ELR (cell line): ENCODE results near the gene LRRC3.

ENCODE experiments used
- DNase-seq: peaks from one replicate; pipeline ENCODE4 v3.0.0-alpha.2; 2015; ENCODE audit warnings: low read depth

Gene LRRC3

DNA sequence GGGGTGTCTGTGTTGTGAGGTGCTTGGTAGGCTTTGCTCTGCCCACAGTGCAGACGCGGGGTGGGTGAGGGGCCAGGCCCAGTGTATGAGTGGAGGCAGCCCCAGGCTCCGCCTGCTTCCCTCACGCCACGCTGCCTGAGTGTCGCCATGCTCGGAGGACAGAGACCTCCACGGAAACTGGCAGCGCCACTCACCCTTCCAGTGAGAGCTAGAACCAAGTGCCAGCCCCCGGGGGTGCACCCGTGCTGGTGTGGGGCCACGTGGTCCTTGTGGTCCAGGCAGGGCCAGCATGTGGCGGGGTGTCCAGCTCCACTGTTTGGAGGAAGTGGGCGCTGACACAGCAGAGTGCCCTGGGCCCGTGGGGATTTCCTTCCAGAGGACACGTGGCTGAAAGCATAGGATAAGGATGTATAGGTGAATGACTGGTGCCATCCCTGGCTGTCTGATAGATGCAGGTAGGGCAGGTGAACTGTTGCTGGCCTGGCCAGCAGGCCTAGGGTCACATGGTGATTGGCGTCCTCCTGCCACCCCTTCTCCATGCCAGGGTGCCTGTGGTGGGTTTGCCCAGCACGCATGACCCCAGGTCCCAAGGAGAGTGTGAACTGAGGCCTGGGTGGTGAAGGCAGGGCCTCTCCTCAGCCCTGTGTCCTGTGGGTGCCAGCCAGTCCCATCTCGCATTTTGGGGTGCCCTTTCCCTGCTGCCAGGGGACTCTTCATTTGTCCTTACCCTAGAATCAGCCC, 3.8 kb downstream of the LRRC3 start:
- no peak for DNase-seq

DNA sequence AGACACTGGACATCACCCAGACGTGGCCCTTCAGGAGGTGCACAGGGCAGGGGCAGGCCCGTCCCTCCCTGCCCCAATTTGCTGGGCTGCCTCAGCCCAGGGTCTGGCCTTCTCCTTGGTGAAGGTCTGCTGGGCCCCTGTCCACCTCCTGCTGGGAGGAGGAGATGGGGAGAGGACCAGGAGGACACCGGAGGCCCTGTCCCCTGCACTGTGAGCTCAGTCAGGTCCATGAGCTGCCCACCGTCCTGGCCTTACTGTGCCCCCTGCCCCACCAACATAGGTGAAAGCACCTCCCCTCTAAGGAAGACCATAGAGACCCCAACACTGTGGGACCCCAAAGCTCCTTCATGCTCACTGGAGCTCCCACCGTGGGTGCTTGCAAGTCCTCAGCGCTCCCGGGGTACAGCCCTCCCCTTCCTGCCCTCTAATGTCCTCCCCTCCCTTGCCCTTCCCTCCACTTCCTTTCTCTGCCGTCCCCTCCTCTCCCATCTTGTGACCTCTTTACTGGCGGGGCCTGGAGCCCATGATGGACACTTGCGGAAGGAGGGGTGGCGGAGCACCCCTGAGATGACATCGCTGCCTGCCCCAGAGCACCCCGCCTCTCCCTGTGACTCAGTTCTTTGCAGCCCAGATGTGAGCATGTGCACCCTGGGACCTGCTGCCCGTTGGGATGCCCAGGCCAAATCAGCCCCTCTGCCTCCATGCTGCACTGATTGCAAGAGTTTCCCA, 4.6 kb downstream of the LRRC3 start:
- no peak for DNase-seq

DNA sequence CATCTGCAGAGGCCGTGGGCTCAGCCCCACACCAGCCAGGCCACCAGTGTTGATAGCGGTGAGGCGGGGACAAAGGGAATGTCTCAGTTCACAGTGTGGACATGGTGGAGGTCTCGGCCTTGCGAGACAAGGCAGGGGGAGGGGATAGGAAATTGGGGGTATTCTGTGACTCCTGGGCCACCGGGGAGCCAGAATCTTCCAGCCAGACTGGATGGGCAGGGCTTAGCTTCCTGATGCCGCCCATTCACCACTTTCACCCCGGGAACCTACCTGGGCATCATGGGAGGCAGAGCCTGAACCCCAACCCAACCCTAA, 5.1 kb downstream of the LRRC3 start:
- no peak for DNase-seq

DNA sequence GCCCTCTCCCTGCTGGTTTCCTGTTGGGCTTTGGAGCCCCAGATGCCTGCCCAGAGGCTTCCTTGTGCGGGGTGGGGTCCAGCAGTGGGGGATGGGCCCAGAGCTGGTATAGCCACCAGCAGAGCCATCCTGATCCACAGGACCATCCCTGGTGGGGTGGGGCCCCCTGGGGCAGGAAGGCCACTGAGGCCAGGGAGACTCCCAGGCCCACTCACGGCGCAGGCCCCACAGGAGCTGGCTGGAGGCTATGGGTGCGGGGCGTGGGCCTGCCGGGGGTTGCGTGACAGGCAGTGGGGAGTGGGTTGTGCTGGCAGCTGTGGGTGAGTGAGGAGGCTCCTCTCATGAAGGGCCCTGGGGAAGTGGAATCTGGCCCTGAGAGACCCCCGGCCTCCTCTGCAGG, 5.7 kb downstream of the LRRC3 start:
- no peak for DNase-seq

DNA sequence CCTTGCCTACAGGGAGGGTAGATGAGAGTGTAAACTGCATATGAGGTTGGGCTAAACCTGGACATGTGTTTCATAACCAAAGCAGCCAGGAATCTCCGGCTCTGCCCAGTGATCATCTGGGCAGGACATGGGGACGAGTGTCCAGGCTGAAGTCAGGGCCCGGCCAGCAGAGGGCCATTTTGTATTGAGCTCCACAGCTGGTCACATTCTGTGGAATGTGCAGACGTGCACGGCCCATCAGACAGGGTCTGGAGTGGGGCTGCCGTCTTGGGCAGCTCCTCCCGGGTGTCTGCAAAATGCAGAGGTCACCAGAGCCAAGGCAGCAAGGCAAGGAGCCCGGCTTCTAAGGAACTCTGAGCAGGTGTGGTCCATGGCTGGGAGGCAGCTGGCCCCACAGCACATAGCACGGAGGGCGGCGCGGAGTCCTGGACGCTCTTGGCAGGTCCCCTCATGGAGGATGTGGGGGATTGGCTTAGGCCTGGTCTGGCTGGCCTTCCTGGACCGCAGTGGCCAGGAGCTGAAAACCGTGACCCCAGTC, 6.2 kb downstream of the LRRC3 start:
- no peak for DNase-seq

DNA sequence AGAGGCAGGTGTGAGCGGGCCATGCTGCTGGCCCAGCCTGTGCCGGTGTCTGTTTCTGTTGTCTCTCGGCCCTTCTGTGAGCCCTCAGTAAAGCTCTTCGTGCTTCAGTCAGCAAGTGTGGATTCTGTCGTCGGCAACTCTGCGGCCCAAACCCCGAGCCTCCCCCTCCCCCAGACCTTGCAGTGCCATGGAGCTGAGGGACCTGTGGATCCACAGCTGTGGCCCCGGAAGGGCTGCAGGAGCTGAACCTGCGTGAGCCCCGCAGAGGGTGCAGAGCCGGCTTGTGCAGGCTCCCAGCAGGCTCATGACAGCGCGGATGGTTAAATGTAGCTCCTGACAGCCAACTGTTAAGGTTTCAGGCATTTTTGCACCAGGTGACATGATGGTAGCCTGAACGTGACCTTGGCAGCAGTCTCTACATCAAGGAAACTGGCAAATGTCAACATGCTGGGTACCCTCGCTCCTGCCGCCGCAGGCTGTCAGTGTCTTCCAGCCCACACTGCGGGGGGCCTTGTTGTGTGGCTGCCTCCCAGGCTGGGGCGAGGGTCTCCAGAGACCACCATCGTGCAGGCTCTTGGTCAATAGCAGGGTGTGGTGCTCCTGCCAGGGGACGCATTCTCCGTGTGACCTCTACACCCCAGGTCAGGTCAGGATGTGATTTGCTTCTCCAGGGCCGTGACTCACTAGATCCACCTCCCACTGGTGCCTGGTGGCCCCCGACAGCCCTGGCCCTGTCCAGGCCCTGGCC, 7.0 kb downstream of the LRRC3 start:
- no peak for DNase-seq

DNA sequence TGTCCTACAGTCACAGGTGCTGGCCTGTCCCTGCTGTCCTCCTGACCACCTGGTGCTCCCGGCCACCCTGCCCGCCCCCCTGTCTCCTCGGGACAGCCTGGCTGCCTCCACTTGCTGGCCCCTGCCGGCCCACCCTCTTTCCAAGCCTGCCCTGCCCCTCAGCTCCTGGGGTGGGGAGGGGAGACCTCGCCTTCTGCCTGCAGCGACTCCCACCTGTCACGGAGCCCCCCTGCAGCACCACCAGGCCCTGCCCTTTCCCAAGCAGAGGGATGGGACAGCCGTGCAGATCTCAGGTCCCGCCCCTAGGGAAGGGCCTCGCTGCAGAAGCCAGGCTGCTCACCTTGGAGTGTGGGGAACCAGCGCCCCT, 7.5 kb downstream of the LRRC3 start:
- DNase-seq, result no peak

DNA sequence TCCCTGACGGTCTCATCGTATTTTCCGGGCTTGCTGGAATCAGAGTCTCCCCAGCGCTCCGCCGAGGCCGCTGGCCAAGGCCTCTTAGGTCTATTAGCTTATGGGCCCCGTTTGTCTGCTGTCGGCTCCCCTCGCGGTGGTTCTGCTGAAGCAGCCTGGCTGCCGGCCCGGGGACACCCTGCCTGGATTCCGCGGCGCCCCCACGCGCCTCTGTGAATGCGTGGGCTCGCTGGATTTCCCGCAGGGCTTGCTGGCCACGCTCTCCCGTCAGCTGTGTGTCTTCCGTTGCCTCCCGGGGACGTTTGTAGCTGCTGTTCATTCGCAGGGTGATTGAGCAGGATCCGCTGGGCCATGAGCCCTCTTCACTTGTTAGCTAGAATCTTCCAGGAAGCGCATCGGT, 8.4 kb downstream of the LRRC3 start:
- no peak for DNase-seq

DNA sequence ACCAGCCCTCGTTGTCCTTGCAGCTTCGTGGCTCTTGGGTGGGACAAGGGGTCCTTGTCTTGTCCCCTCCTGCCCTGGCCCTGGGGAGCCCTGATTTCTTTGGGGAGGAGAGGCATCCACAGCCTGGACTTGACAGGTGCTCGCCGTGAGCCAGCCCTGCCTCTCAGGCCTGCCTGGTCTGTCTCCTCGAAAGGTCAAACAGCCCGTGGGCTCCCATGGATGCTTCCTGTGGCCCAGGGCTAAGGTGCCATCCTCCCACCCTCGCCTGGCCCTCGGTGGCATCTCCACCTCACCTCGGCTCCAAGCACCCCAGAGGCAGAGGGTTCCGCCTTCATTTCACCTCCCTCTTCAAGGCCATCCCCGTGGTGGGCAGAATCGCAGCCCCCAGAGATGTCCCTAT, 9.0 kb downstream of the LRRC3 start:
- DNase-seq, result no peak

DNA sequence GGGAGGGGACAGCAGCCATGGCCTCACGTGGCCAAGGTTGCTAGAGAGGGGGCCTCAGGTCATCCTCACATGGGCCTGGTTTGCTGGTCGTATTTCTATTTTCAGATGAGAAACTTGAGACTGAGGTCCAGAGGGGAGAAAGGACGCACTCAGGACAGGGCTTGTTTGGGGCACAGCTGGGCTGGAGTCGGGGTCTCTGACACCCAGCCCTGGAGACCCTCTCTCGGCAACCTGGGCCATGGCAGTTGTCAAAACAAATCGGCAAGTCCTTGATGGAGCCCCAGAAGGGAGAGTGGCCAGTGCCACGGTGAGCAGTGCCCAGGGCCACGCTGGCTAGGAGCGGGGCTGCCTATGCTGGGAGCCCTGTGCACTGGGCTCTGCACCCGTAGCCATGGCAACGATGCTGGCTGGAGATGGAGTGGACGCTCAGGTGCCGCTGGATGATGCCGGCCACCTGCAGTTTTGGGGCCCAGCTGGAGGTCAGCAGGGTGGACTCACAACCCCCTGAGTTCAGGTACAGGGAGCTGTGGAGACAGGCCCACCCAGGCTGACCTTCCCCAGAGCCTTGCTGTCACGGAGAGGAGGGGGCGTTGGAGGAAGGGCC, 11.1 kb downstream of the LRRC3 start:
- DNase-seq, result no peak

DNA sequence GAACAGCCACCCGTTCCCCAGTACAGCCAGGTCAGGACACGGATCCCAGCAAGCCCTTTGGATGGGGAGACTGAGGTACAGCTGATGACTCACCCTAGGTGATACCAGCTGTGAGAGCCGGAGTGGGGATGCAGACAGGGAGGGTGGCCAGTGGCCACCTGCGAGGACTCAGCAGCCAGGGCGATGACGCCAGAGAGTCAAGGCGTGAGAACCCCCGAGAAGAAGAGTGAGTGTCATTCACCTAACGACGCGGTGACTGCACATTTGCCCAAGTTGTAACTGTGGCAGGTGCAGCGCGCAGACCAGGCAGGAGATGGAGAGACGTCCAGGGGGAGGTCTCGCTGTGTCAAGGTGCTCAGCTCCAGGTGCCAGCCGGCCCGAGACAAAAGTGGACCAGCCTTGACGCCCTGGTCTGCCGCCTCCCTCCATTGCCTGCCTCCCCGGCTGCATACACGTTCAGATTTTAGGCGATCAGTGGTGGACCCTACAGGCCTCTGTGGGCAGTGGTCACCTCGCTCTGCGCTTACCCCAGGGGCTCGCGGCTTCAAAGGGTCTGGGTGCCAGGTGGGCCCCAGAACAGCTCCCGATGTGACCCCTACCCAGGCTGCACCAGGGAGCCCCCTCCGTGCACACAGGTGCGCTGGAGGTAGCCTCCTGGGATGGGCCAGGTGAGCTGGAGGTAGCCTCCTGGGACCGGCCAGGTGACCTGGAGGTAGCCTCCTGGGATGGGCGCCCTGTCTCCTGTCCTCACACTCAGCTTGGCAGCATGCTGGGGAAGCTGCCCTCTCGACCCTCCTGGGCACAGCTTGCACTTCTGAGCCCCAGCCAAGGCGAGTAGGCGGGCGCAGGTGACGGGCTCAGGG, 11.9 kb downstream of the LRRC3 start:
- DNase-seq, result no peak

DNA sequence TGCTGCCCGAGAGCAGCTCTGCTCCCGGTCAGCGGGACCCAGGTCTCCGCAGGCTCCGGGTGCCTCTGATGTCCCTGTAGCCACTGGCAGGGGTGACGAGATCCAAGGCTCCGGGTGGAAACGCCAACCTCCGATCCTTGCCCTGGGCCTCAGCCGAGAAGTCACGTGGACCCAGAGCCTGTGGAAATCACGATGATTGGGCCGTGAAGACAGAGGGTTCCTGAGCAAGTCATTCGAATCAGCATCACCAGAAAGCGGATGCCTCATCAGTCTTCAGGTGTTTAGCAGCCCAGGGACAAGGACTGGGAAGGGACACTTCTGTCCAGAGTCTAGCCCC, 12.5 kb downstream of the LRRC3 start:
- DNase-seq, result no peak

DNA sequence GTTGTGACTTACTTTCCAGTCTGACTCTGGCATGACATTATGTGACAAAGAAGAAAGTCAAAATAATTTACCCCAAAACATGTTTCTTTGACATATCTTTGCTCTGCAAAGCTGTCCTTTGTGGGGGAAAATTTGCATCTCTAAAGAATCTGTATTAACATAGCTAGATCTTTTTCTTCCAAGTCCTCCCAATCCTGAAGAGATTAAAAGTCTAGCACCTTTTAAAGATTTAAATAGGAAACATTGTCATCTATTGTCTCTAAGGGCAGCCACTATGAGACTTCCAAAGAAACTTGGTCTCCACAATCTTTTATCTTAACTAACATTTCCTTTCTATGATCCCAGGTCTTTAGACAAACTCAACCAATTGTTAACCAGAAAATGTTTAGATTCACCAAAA, 16.0 kb downstream of the LRRC3 start:
- DNase-seq, result no peak

DNA sequence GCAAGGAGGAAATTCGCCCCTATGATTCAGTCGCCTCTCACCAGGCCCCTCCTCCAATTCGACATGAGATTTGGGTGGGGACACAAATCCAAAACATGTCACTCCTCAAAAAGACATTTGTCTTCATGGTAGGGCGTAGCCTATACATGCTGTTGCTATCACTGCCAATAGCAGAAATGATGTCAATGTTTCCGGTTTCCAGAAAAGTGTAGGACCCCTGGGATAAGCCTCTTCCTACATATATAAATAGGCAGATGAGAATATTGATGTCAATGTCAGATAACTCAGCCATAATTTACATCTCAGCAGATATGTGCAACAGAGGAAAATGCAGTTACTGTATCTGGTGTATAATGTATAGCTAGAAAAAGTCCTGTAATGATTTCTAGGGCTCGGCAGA, 16.7 kb downstream of the LRRC3 start:
- no peak for DNase-seq

DNA sequence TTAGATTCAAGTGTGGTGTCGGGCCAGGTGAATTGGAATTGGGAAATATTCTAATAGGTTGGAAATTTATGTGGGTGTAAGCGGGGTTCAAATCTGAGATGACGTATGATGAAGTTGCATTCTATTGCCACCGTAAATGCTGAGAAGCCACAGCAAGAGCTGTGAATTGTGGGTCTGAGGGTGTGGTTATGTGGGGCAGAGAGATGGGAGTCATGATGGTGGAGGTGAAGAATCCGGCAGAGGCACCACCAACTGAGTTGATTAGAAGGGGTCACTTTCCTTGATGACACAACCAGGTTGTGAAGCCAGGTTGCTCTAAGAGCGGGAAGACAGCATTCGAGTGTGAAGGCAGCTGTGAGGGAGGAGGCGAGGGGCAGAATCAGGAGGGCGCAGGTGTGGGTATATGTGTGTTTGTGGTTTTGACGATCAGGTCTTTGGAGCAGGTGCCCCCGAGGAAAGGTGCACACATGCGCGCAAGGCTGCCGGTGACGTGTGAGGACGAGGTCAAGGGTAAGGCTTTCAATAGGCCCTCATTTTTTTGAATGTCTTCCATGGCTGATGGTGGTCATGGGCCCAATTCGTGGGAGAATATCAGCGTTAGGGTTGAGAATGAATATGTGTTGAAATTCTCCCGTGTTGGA, 18.7 kb downstream of the LRRC3 start:
- no peak for DNase-seq

DNA sequence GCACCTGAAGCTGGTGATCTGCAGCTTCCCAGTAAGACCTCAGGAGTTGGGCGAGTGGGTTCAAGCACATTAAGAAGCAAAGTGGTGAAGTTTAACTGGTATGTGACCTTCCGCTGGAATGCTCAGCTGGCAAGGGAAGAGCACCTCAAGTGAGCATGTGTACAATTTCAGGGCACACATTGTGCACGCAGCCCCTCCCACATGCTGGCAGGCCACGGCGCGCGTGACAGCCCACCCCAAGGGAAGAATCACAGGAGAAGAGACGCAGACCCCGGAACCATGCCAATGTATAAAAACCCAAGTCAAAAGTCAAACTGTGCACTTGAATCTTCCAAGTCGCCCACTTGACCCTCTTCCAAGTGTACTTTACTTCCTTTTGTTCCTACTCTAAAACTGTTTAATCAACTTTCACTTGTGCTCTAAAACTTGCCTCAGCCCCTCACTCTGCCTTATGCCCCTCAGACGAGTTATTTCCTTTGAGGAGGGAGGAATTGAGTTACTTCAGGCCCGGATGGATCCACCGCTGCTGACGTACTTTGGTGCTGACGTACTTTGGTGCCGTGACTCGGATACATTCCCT, 20.0 kb downstream of the LRRC3 start:
- no peak for DNase-seq

DNA sequence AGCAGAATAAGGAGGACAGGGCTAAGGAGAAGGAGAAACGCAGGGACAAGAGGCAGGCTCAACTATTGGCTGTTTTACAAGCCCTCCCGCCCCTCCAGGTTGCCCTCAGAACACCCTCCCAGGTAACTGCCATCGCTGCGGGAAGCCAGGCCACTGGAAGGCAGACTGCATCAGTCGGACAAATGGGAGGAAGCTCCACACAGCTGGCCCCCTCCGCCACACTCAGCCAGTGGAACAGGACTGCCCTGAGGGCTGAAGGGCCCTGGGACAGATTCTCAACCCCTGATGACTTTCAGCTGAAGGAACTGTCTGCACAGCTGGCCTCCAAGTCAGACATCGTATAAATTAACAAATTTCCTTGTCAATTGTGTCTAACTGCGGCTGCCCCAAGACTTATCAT, 21.8 kb downstream of the LRRC3 start:
- no peak for DNase-seq

DNA sequence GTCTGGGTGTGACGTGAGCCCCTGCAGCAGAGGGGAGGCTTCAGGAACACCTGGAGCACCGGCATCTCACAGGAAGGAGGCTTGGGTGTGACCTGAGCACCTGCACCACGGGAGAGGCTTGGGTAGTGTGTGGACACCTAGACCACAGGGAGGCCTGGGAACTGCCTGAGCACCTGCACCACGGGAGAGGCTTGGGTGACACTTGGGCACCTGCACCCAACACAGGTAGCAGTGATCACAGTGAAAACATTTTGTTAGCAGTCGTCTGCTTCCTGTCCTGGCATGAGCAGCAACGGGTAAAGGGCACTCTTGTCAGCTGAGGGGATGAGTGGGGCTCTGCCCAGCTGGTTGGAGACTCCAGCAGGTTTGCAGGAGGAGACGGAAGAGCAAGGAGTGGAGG, 22.4 kb downstream of the LRRC3 start:
- no peak for DNase-seq

DNA sequence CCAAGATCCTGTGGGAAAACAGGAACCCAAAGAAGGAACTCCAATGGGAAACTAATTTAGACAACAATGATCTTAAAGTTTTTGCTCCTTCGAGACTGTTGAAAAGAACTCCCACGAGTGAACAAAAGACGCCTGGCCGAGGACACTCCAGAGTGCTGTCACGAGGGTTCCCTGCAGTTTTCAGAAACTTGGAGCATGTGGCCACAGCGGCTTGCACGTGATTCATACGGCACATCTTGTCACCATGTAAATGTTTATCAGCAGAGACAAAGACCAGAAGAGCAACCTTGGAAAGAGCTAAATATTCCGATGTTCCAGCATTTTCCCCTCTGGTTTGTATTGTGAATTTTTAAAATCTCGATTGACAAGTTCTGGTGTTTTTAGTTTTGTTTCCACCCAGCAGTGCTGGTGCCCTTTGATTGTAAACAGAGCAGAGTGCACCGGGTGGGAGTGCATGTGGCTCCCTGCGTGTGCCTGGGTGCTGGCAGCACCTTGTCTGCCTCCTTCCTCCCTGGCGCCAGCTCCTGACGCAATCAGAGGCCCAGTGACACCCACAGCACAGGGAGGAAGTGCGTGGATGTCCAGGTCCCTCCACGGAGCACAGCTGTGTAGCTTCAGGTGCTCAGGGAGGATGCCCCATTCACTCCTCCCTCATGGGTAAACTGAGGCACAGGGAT, 23.0 kb downstream of the LRRC3 start:
- DNase-seq, result no peak

DNA sequence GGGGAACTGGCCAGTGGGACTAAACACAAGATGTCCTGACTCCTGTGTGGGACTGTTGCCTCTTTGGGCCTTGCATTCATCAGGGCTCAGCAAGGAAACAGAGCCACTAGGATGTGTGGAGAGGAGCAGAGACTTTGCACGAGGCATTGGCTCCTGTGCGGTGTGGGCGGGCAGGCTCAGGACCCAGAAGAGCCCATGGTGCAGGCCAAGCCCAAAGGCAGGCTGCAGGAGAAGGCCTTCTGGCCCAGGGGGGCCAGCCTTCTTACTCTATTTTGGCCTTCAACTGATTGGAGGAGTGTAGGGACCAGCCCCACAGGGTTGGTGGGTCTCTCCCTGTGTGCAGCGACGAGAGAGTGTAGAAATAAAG, 23.5 kb downstream of the LRRC3 start:
- no peak for DNase-seq
